CD4-positive, alpha-beta T cell treated with Interferon gamma for 1 hour (primary cell): ENCODE measurements around the gene SEPTIN2.
"Not testable (repeated sequence)": the region's sequence is repeated elsewhere in the genome, so short reads cannot be mapped to it uniquely, and the experiment has no call there.

Source experiments
- DNase-seq: peaks from one replicate; pipeline ENCODE4 v3.0.0-alpha.2; 2020

Gene SEPTIN2

GRCh38 chr2:241354668-241355658, 39.2 kb downstream of the SEPTIN2 start:
- peak; percentile 77 for DNase-seq

- DNase-seq: peak; percentile 98
These were observed 40.5 kb downstream of the SEPTIN2 start, which contains the start of gene FARP2 for GRCh38 chr2:241355983-241356870. TSS of gene FARP2 (plus strand) at chr2:241356285. CDS start at chr2:241373108, 16,823 bp downstream.

DNA sequence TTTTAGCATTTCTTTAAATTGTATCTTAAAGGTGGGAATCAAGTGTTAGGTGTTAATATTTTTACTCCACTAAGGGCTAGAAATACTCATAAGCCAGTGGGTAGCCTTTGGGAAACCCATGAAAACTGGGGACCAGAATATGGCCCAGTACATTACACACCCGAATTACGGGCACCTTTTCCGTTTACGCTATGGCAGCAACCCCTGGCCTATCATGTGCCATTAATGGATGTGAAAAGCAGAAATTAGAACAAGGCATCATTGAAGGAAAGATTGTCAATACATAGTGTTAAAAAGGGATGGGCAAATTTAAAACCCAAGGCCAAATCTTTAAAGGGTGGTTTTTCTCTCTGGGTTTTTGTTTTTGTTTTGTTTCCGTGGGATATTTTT, 41.1 kb downstream of the SEPTIN2 start:
- no peak for DNase-seq

DNA sequence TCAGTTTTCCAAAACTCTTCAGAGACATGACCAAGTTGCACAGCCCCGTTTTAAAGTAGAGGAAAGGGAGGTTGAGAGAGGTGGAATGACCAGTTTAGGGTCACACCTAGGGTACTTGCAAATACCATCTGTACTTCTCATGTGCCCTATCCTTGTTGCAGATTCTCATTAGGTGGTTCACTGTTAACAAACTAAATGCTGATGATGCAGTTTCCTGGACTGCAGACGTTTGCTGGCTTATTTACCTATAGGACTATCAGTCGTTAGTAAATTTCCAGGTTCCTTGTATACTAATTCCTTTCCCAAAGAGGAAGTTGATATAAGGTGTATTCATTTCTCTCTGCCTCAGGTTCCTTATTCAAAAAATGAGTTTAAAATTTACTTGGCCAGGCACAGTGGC, 41.8 kb downstream of the SEPTIN2 start:
- DNase-seq: no peak

- DNase-seq: peak; percentile 26
These were observed 42.7 kb downstream of the SEPTIN2 start for GRCh38 chr2:241358470-241358869.

- DNase-seq: no peak
These were observed 43.8 kb downstream of the SEPTIN2 start for GRCh38 chr2:241359481-241360045.

GRCh38 chr2:241363426-241363825, 47.7 kb downstream of the SEPTIN2 start:
- DNase-seq: no peak

DNA sequence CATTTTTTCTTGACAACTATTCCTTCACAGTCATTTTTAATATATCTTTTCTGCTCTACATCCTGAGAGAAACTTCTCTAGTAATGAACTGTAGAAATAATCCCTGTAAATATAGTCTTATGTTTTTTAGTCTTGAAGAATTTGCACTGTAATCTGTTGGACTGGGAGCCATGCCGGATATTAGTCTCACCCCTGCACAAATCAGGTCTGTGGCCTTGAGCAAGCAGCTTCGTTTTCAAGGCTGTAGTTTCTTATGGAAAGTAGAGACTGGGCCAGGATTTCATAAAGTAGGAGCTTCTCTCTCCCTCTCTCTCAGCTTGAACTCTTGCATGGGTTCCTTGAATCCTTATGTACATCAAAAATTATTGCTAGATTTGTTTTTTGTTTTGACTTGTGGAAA, 49.1 kb downstream of the SEPTIN2 start:
- no peak for DNase-seq

- DNase-seq: no peak
These were observed 51.0 kb downstream of the SEPTIN2 start for GRCh38 chr2:241366678-241367077.

- no peak for DNase-seq
These were observed 52.9 kb downstream of the SEPTIN2 start for GRCh38 chr2:241368643-241369042.

GRCh38 chr2:241372361-241372992, 56.8 kb downstream of the SEPTIN2 start:
- DNase-seq: no peak

GRCh38 chr2:241373446-241373845, 57.7 kb downstream of the SEPTIN2 start:
- DNase-seq: no peak

DNA sequence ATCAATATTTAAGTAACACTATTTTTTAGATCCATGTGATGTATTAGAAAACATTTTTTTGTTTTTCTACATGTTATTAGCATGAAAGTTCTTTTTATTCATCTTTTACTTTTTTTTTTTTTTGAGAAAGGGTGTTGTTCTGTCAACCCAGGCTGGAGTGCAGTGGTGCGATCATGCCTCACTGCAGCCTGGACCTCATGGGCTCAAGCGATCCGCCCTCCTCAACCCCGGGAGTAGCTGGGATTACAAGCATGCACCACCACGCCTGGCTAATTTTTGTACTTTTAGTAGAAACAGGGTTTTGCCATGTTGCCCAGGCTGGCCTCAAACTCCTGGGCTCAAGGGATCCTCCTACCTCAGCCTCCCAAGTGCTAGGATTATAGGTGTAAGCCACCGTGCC, 58.2 kb downstream of the SEPTIN2 start:
- DNase-seq: not testable (repeated sequence)

DNA sequence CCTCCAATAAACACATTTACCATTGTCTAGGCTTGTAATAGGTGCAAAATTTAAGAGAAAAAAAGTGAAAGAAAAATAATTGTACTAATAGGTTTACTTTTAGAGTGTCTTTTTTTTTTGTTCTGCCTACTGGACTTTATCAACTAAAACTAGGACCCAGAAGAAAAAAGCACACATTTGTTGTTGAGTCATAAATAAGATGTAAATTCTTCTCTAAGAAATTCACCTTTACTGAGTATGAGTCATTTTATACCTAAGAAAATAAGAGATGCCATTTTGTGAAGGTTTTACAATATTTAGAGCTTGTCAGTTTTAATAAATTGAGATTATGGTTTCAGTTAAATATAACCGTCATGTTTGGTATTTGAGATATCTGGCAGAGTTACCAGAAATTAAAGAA, 59.6 kb downstream of the SEPTIN2 start:
- no peak for DNase-seq

DNA sequence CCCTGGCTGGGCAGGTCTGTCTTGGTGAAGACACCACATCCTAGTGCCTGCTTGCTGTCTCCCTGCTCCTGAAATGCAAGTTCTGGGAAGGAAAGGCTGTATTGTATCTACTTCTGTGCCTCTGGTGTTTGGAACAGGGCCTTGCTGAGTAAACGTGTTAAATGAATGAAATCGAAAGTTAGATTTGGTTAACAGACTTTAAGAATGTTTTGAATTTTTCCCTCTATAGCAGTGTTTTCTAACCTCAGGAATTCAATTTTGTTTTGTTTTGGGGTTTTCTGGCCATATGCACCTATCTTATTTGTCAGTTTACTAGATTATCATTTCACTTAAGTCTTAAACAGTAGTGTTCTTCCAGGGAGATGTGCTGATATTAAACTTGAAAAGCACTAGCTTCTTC, 61.1 kb downstream of the SEPTIN2 start:
- DNase-seq: no peak

- DNase-seq: no peak
These were observed 63.1 kb downstream of the SEPTIN2 start for GRCh38 chr2:241378816-241379215.

- no peak for DNase-seq
These were observed 64.1 kb downstream of the SEPTIN2 start for GRCh38 chr2:241379481-241380480.

DNA sequence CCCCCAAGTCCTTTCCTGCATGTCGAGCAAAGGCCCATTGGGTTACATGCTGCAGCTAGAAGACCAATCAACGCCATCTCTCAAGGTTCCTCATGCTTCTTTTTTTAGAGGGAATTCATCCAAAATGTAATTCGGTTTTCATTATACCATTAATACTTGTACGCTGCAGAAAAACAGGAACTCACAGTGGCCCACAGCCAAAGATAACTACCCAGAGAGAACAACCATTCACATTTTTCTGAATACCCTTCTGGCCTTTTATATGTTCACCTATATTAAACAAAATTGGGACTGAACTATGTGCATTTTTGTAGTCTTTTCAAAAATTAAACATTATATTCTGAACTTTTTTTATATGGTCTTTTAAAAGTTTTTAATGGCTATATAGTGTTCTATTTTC, 66.1 kb downstream of the SEPTIN2 start:
- DNase-seq: no peak

DNA sequence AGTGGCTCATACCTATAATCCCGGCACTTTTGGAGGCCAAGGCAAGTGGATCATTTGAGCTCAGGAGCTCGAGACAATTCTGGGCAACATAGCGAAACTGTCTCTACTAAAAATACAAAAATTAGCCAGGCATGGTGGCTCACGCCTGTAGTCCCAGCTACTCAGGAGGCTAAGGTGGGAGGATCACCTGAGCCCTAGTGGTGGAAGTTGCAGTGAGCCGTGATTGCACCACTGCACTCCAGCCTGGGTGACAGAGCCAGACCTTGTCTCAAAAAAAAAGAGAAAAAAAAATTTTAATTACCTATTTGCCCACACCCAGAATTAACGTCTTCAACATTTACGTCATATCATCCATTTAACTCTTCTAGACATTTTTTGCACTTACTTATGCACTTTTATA, 69.7 kb downstream of the SEPTIN2 start:
- not testable (repeated sequence) for DNase-seq

- no peak for DNase-seq
These were observed 70.8 kb downstream of the SEPTIN2 start for GRCh38 chr2:241386519-241386918.

- DNase-seq: no peak
These were observed 74.0 kb downstream of the SEPTIN2 start for GRCh38 chr2:241389697-241390096.
